H1 (cell line): Measurements from ENCODE around the gene DAND5. TPM values are rescaled to one million over a fixed set of nuclear protein-coding genes. Genes with fewer than 3 reads are reported as not detected.

Experiments used
- BRCA1 ChIP-seq: IDR thresholded peaks from 2 replicates; pipeline ENCODE4 v1.6.1; 2012; ENCODE audit warnings: low read depth, low read length, improper control_type of control experiment
- CEBPB ChIP-seq: IDR thresholded peaks from 2 replicates; pipeline ENCODE4 v1.6.1; 2012; ENCODE audit warnings: low read depth, low read length
- CHD1 ChIP-seq: IDR thresholded peaks from 2 replicates; pipeline ENCODE4 v1.6.1; 2012; ENCODE audit warnings: low read depth, low read length, improper control_type of control experiment
- HDAC6 ChIP-seq: IDR thresholded peaks from one replicate; pipeline ENCODE4 v1.7.1; 2012; ENCODE audit warnings: low read depth, mild to moderate bottlenecking, inconsistent platforms, low read length, moderate library complexity
- MAFK ChIP-seq: IDR thresholded peaks from 2 replicates; pipeline ENCODE4 v1.6.1; 2012; ENCODE audit warnings: low read depth, mild to moderate bottlenecking, improper control_type of control experiment, low read length
- polyA plus RNA-seq, 7 experiments: library from polyadenylated mRNA; depleted of rRNA in 3 of 7; stranded (reverse) in 5 of 7; unstranded in 2 of 7; fragments of >200 nt in 5 of 7; fragments of 200-250 nt in 2 of 7; gene quantifications; 1 replicate in 5 of 7; 2 replicates in 1 of 7; 4 replicates in 1 of 7; pipeline versions ENCODE4 v1.2.1 to v1.2.3, GENCODE V29; 2011 to 2013; ENCODE audit warnings: missing spikeins in 2 of 7, mixed read lengths in 2 of 7
- total RNA-seq: library from RNA; stranded (reverse); fragmentation: NEBNext Ultra II Directional; extraction: Animal tissue kit (Norgen Biotek cat#: 25700); gene quantifications from 2 replicates; pipeline ENCODE4 v1.2.1, GENCODE V29; 2021
- TF ChIP-seq, protein P1 (sequence below), 3 experiments: IDR thresholded peaks; 1 replicate in 2 of 3; 2 replicates in 1 of 3; pipeline versions ENCODE4 v1.5.1 to v1.6.1; 2011; ENCODE audit warnings: low read length in 3 of 3, mild to moderate bottlenecking in 3 of 3, inconsistent platforms in 2 of 3, low read depth in 1 of 3, moderate library complexity in 1 of 3; ENCODE audit not compliant: insufficient read depth in 1 of 3; ENCODE audit errors: control extremely low read depth in 1 of 3
- TF ChIP-seq, protein P2 (sequence below): IDR thresholded peaks from 2 replicates; pipeline ENCODE4 v1.6.1; 2011; ENCODE audit warnings: low read length, improper control_type of control experiment
- TF ChIP-seq, protein P3 (sequence below): IDR thresholded peaks from 2 replicates; pipeline ENCODE4 v1.6.1; 2012; ENCODE audit warnings: inconsistent platforms

The DAND5 gene
- total and polyA plus RNA-seq, 2 of the 8 experiments (the other 6 are each of a cell fraction or from before 2014, with no cell fraction given): 0.14 to 0.17 TPM

DNA sequence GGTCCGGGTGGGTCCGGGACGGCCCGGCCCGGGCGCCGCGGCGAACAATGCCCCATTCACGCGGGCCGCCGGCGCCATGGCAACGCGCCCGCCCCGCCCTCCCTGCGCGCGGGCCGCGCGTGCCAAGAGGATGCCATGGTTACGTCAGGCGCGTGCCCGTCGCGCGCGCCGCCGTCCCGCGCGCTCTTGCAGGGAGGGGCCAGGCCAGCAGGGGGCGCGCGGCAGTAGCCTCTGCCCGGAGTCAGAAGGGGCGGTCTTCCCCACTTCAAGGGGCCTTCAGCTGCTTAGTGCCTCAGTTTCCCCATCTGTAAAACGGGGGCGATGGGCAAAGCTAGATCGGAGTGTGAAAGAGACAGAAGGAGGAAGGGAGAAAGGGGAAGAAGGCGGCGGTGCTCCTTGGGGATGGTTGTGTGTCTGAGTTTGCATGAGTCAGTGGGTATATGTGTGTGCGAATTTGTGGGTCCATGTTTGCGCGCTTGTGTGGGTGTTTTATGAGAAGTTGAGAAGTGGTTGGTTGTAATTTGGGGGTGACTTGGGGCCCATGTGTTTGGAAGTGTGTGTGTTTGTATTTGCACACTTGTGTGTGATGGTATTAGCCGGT, 14.3 kb downstream of the DAND5 start (continued):
- TF ChIP-seq, protein P1, sequence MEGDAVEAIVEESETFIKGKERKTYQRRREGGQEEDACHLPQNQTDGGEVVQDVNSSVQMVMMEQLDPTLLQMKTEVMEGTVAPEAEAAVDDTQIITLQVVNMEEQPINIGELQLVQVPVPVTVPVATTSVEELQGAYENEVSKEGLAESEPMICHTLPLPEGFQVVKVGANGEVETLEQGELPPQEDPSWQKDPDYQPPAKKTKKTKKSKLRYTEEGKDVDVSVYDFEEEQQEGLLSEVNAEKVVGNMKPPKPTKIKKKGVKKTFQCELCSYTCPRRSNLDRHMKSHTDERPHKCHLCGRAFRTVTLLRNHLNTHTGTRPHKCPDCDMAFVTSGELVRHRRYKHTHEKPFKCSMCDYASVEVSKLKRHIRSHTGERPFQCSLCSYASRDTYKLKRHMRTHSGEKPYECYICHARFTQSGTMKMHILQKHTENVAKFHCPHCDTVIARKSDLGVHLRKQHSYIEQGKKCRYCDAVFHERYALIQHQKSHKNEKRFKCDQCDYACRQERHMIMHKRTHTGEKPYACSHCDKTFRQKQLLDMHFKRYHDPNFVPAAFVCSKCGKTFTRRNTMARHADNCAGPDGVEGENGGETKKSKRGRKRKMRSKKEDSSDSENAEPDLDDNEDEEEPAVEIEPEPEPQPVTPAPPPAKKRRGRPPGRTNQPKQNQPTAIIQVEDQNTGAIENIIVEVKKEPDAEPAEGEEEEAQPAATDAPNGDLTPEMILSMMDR (IDR thresholded peaks at IDR 0.05; ENCODE audit: control extremely low read depth in 1 of 3, insufficient read depth in 1 of 3, low read depth in 1 of 3, low read length in 3 of 3): peak; percentile 87 to 89 (median 88)
- TF ChIP-seq CHD1: no peak
- peak; percentile 45; the same call in 1 of the 2 replicates for TF ChIP-seq CEBPB
- TF ChIP-seq, protein P2, sequence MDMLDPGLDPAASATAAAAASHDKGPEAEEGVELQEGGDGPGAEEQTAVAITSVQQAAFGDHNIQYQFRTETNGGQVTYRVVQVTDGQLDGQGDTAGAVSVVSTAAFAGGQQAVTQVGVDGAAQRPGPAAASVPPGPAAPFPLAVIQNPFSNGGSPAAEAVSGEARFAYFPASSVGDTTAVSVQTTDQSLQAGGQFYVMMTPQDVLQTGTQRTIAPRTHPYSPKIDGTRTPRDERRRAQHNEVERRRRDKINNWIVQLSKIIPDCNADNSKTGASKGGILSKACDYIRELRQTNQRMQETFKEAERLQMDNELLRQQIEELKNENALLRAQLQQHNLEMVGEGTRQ: peak; percentile 21; the same call in 1 of the 2 replicates
- TF ChIP-seq, protein P3, sequence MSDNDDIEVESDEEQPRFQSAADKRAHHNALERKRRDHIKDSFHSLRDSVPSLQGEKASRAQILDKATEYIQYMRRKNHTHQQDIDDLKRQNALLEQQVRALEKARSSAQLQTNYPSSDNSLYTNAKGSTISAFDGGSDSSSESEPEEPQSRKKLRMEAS: peak; percentile 61; the same call in 1 of the 2 replicates
- no peak for TF ChIP-seq MAFK
- no peak for TF ChIP-seq BRCA1
- TF ChIP-seq HDAC6: no peak
